Uterus (tissue), 4 donors: ENCODE results near the gene VPS41. TPM values are rescaled to one million over a fixed set of nuclear protein-coding genes. Genes with fewer than 3 reads are reported as not detected.

Experiments
- DNase-seq, 2 donors: peaks; one replicate each; pipeline ENCODE4 v3.0.0-alpha.2; 2019 to 2020
- H3K27ac ChIP-seq, 2 donors: fragments of 200-600 bp; sonication (generic); 1 replicate in 1 of 2; 2 replicates in 1 of 2; pipeline ENCODE4 v1.5.1; 2016 to 2018
- H3K27me3 ChIP-seq, 2 donors: fragments of 200-600 bp; sonication (generic); one replicate each; pipeline ENCODE4 v1.5.1; 2018 to 2019; ENCODE audit warnings: control low read depth in 1 of 2
- H3K36me3 ChIP-seq, 2 donors: fragments of 200-600 bp; sonication (generic); one replicate each; pipeline ENCODE4 v1.5.1; 2019; ENCODE audit warnings: control low read depth in 1 of 2
- H3K4me1 ChIP-seq, 2 donors: fragments of 200-600 bp; sonication (generic); one replicate each; pipeline ENCODE4 v1.5.1; 2018 to 2019; ENCODE audit warnings: control low read depth in 1 of 2
- H3K4me3 ChIP-seq, 2 donors: fragments of 200-600 bp; sonication (generic); 1 replicate in 1 of 2; 2 replicates in 1 of 2; pipeline ENCODE4 v1.5.1; 2018 to 2019; ENCODE audit warnings: mild to moderate bottlenecking in 1 of 2
- H3K9me3 ChIP-seq, 2 donors: fragments of 200-600 bp; sonication (generic); one replicate each; pipeline ENCODE4 v1.5.1; 2019; ENCODE audit warnings: control low read depth in 1 of 2
- CTCF ChIP-seq, 4 experiments: fragments of 200-600 bp in 2 of 4; fragments of 450-650 bp in 2 of 4; sonication (generic) in 2 of 4; IDR thresholded peaks; one replicate each; pipeline ENCODE4 v1.5.1; 2016 to 2019; ENCODE audit warnings: antibody characterized with exemption in 4 of 4, mild to moderate bottlenecking in 2 of 4, moderate library complexity in 1 of 4
- POLR2A ChIP-seq, 2 donors: fragments of 450-650 bp; IDR thresholded peaks; one replicate each; pipeline ENCODE4 v1.6.1; 2016; ENCODE audit warnings: antibody characterized with exemption in 2 of 2, mild to moderate bottlenecking in 1 of 2, moderate library complexity in 1 of 2
- intact Hi-C: fragments of 100-400 bp; cut with DNase I; formaldehyde crosslinking; loops from one replicate; pipeline ENCODE4 v1.15.1; 2023; ENCODE audit warnings: low total_unique reads
- total RNA-seq, 4 donors: library from RNA; depleted of rRNA in 3 of 4; stranded (reverse); fragments of >200 nt in 3 of 4; gene quantifications; one replicate each; pipeline versions ENCODE4 v1.1.0 to v1.2.4, GENCODE V29; 2014 to 2023
- donor health status: DM: yes; HTN: yes; CAD: no.

Gene VPS41
- total RNA-seq, 4 donors from 2014 or later = 41.2 to 122 (median 74.0) TPM

DNA sequence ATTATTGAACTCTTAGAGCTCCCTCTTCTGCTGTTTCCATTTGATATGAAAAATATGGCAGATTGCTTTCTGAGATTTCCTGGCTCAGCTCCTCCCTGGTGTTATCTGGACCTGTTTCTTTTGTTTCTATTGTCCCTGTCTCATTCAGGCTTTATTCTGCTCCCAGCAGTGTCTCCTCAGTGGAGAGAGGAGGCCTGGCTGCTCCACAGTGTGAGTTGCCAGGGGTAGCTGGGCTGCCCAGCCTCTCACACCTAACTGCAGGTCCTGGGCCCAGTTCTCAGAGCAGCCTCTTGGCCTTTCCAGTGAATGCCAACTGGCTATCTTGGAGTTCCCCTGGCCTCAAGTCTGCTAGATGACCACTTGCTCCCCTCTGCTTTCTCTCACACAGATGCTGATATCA, 127.0 kb downstream of the VPS41 start:
- DNase-seq = no peak
- Histone ChIP-seq H3K27me3 (no peaks in the 10 kb centered on the region), H3K4me1 (no peaks in the 10 kb centered on the region), H3K4me3 (no peak overlapping the region), H3K9me3 (no peaks in the 10 kb centered on the region), H3K27ac (no peak overlapping the region), H3K36me3 (no peaks in the 10 kb centered on the region)
- TF ChIP-seq CTCF (IDR thresholded peaks at IDR 0.05) = no peak
- TF ChIP-seq POLR2A (IDR thresholded peaks at IDR 0.05) = no peak
- intact Hi-C loops = no loop called here

DNA sequence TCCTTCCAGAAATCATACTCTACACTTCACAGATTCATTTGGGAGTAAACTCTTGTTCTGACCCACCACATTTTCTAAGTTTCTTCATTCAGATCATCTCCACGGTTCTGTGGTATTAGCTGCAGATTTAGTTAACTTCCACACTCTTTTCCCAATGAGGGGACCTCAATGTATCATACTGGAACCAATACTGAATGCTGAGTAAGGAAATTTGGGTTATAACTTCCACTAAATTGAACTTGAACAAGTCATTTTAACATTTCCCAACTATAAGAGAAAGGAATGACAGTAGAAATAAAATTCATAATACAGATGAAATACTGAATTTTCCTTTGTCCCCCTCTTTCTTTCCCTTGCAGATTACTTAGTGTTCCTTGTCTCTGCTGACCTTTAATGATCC, 131.4 kb downstream of the VPS41 start:
- Histone ChIP-seq H3K4me3 (no peak overlapping the region), H3K27ac (no peak overlapping the region), H3K4me1 (no peaks in the 10 kb centered on the region), H3K27me3 (no peaks in the 10 kb centered on the region), H3K9me3 (no peaks in the 10 kb centered on the region), H3K36me3 (no peaks in the 10 kb centered on the region)
- DNase-seq = no peak
- TF ChIP-seq POLR2A (IDR thresholded peaks at IDR 0.05) (no peak), CTCF (IDR thresholded peaks at IDR 0.05) (no peak)
- intact Hi-C loops = no loop called here

DNA sequence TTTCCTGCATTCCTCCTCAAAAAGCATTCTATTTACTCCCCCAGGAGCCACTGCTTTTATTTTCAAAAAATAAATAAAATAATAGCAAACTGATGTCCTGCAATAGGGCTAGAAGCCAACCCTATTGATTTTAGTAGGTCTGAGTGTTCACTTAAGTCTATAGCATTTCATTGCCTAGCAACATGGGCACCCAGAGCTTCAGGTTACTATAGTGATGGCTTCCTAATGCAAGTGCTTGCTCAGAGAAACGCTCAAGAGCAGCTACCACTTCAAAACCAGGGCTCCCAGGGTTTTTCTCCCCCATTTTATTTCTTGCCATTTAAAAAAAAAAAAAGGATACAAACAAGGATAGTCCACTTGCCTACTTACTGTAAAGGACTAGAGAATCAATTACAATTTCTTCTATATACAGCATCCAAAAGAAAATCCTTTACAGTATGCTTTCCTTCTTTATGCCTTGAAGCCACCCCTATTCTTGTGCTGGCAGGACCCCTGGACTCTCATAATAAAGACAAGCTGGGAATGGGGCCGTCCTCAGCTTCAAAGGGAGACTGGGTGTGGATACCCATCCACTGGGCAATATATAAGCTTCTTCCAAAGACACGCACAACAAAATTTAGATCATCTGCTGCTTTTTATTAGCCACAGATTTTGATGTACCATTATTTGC, 133.3 kb downstream of the VPS41 start:
- Histone ChIP-seq H3K27ac (no peak overlapping the region), H3K27me3 (no peaks in the 10 kb centered on the region), H3K36me3 (no peaks in the 10 kb centered on the region), H3K4me1 (no peaks in the 10 kb centered on the region), H3K9me3 (no peaks in the 10 kb centered on the region), H3K4me3 (no peak overlapping the region)
- intact Hi-C loops = no loop called here
- TF ChIP-seq POLR2A (IDR thresholded peaks at IDR 0.05) (no peak), CTCF (IDR thresholded peaks at IDR 0.05) (no peak)
- no peak for DNase-seq

- H3K36me3 ChIP-seq = no peaks in the 10 kb centered on the region
- H3K27me3 ChIP-seq = no peaks in the 10 kb centered on the region
- H3K27ac ChIP-seq = no peak overlapping the region
- TF ChIP-seq CTCF (IDR thresholded peaks at IDR 0.05) = no peak
- no peak for TF ChIP-seq POLR2A (IDR thresholded peaks at IDR 0.05)
- H3K4me3 ChIP-seq = no peak overlapping the region
- DNase-seq = no peak
- no peaks in the 10 kb centered on the region for H3K9me3 ChIP-seq
- no peaks in the 10 kb centered on the region for H3K4me1 ChIP-seq
- intact Hi-C loops = no loop called here
Measured at GRCh38 chr7:38773430-38773829, 135.6 kb downstream of the VPS41 start.

GRCh38 chr7:38760226-38760625, 148.8 kb downstream of the VPS41 start:
- H3K4me1 ChIP-seq = no peaks in the 10 kb centered on the region
- H3K9me3 ChIP-seq = no peaks in the 10 kb centered on the region
- TF ChIP-seq POLR2A (IDR thresholded peaks at IDR 0.05) (no peak), CTCF (IDR thresholded peaks at IDR 0.05) (no peak)
- intact Hi-C loops = no loop called here
- no peak overlapping the region for H3K4me3 ChIP-seq
- H3K36me3 ChIP-seq = no peaks in the 10 kb centered on the region
- H3K27ac ChIP-seq = no peak overlapping the region
- DNase-seq = no peak
- no peaks in the 10 kb centered on the region for H3K27me3 ChIP-seq
